ENCODE results near the gene CARD16. TPM values are rescaled to one million over a fixed set of nuclear protein-coding genes. Genes with fewer than 3 reads are reported as not detected.
A peak's percentile ranks its signal among the peaks of the same experiment; 100 is the strongest.

CARD16 gene
- total and polyA plus RNA-seq, 7 experiments from 2014 or later: 37.1 to 184 (median 69.4) TPM

- H3K27me3 ChIP-seq (ENCODE audit: control insufficient read depth in 2 of 2, insufficient read depth in 2 of 2, low read length in 2 of 2): no peaks in the 10 kb centered on the region
- no peaks in the 10 kb centered on the region for H3K27me3 Mint-ChIP-seq
- H3K36me3 ChIP-seq (ENCODE audit: control insufficient read depth in 2 of 3, insufficient read depth in 3 of 3, low read length in 3 of 3): peaks cover 4 to 25% (median 24%) of the 10 kb centered on the region in 3 experiments
- H3K27ac ChIP-seq (ENCODE audit: low read depth, low read length): no peak overlapping the region
- peak overlapping the region in 4 of 9 donors; percentile 13 to 49 (median 22) for H3K27ac Mint-ChIP-seq
- H3K9me3 Mint-ChIP-seq: peaks cover 0 to 3% (median 0%) of the 10 kb centered on the region in 11 donors
- H3K4me1 Mint-ChIP-seq: peaks cover 15 to 45% (median 26%) of the 10 kb centered on the region in 7 donors
- H3K36me3 Mint-ChIP-seq: peaks cover 17 to 51% (median 37%) of the 10 kb centered on the region in 5 donors
- ChIA-PET POLR2A (no interaction called here), CTCF (no interaction called here)
- H3K4me3 ChIP-seq (ENCODE audit: low read length): no peak overlapping the region
- H3K4me3 Mint-ChIP-seq: no peak overlapping the region
- H3K4me1 ChIP-seq (ENCODE audit: control insufficient read depth in 2 of 2, insufficient read depth in 2 of 2, low read length in 2 of 2): peaks cover 0 to under 1% of the 10 kb centered on the region in 2 donors
- ATAC-seq: no peak
- H3K9me3 ChIP-seq (ENCODE audit: control insufficient read depth in 2 of 3, low read length in 3 of 3): no peaks in the 10 kb centered on the region
- no peak for DNase-seq
- intact Hi-C loops (cut with micrococcal nuclease): no loop called here
Measured at GRCh38 chr11:105024394-105024793, 20.7 kb downstream of the CARD16 start.

GRCh38 chr11:105023003-105023402 is 22.1 kb downstream of the CARD16 start, which contains the start of gene CASP5:
Gene CASP5, minus strand, starts transcription at chr11:105023168. Its CDS starts 32 bp downstream, at chr11:105023136.
- ATAC-seq: peak; percentile 57
- Mint-ChIP-seq H3K9me3 (peaks cover 0 to 3% (median 0%) of the 10 kb centered on the region in 11 donors), H3K36me3 (peaks cover 9 to 40% (median 26%) of the 10 kb centered on the region in 5 donors), H3K4me3 (no peak within 1 kb of the TSS), H3K4me1 (peaks cover 8 to 34% (median 16%) of the 10 kb centered on the region in 7 donors), H3K27me3 (no peaks in the 10 kb centered on the region), H3K27ac (peak within 1 kb of the TSS in 6 of 9 donors; percentile 3 to 19 (median 13))
- Histone ChIP-seq H3K4me3 (ENCODE audit: low read length) (no peak within 1 kb of the TSS), H3K27ac (ENCODE audit: low read depth, low read length) (no peak within 1 kb of the TSS), H3K36me3 (ENCODE audit: control insufficient read depth in 2 of 3, insufficient read depth in 3 of 3, low read length in 3 of 3) (peaks cover 0 to 17% (median 16%) of the 10 kb centered on the region in 3 experiments), H3K27me3 (ENCODE audit: control insufficient read depth in 2 of 2, insufficient read depth in 2 of 2, low read length in 2 of 2) (no peaks in the 10 kb centered on the region), H3K4me1 (ENCODE audit: control insufficient read depth in 2 of 2, insufficient read depth in 2 of 2, low read length in 2 of 2) (no peaks in the 10 kb centered on the region), H3K9me3 (ENCODE audit: control insufficient read depth in 2 of 3, low read length in 3 of 3) (no peaks in the 10 kb centered on the region)
- CTCF ChIA-PET: no interaction called here
- POLR2A ChIA-PET: interaction anchor here (0.6 to 0.7 kb wide), 2 partner anchors 21 to 247 kb away, joined by 3 read pairs; no protein-coding TSS in a partner anchor
- intact Hi-C loops (cut with micrococcal nuclease): no loop called here
- DNase-seq: no peak

DNA sequence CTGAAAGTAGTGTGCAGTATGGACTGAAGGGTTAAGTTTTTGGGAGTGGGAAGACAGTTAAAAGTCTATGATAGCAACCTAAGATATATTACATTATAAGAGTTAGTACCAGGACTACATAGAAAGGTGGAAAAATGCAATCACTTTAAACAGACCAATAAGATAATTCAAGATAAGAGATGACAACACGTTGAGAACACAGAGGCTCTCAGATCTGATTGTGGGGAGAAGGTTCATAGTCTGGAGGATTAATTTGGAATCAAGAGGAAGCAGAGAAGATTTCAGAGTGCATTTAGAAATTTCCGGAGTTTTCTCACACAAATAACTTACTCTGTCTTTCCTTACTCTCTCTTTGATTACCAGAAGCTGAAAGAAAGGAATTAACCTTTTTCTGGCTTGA is 22.6 kb downstream of the CARD16 start:
- Histone ChIP-seq H3K4me1 (ENCODE audit: control insufficient read depth in 2 of 2, insufficient read depth in 2 of 2, low read length in 2 of 2) (no peaks in the 10 kb centered on the region), H3K9me3 (ENCODE audit: control insufficient read depth in 2 of 3, low read length in 3 of 3) (no peaks in the 10 kb centered on the region), H3K27me3 (ENCODE audit: control insufficient read depth in 2 of 2, insufficient read depth in 2 of 2, low read length in 2 of 2) (no peaks in the 10 kb centered on the region), H3K36me3 (ENCODE audit: control insufficient read depth in 2 of 3, insufficient read depth in 3 of 3, low read length in 3 of 3) (peaks cover 0 to 17% (median 16%) of the 10 kb centered on the region in 3 experiments), H3K4me3 (ENCODE audit: low read length) (no peak overlapping the region), H3K27ac (ENCODE audit: low read depth, low read length) (no peak overlapping the region)
- CTCF ChIA-PET: no interaction called here
- H3K4me1 Mint-ChIP-seq: peaks cover 3 to 29% (median 11%) of the 10 kb centered on the region in 7 donors
- intact Hi-C loops (cut with micrococcal nuclease): no loop called here
- ATAC-seq (no peak), DNase-seq (no peak)
- no peak overlapping the region for H3K4me3 Mint-ChIP-seq
- no peaks in the 10 kb centered on the region for H3K27me3 Mint-ChIP-seq
- peaks cover 0 to 3% (median 0%) of the 10 kb centered on the region in 11 donors for H3K9me3 Mint-ChIP-seq
- POLR2A ChIA-PET: interaction anchor here (0.7 kb wide), 1 partner anchor 247 kb away, joined by 3 read pairs; no protein-coding TSS in a partner anchor
- peak overlapping the region in 4 of 9 donors; percentile 5 to 19 (median 15) for H3K27ac Mint-ChIP-seq
- peaks cover 9 to 35% (median 21%) of the 10 kb centered on the region in 5 donors for H3K36me3 Mint-ChIP-seq

- H3K36me3 ChIP-seq (ENCODE audit: control insufficient read depth in 2 of 3, insufficient read depth in 3 of 3, low read length in 3 of 3): no peaks in the 10 kb centered on the region
- intact Hi-C loops (cut with micrococcal nuclease): no loop called here
- H3K4me1 ChIP-seq (ENCODE audit: control insufficient read depth in 2 of 2, insufficient read depth in 2 of 2, low read length in 2 of 2): no peaks in the 10 kb centered on the region
- ChIA-PET CTCF (no interaction called here), POLR2A (no interaction called here)
- H3K4me3 ChIP-seq (ENCODE audit: low read length): no peak overlapping the region
- Mint-ChIP-seq H3K4me3 (no peak overlapping the region), H3K9me3 (peaks cover 0 to 2% (median 0%) of the 10 kb centered on the region in 11 donors), H3K27me3 (no peaks in the 10 kb centered on the region), H3K36me3 (no peaks in the 10 kb centered on the region), H3K27ac (no peak overlapping the region), H3K4me1 (peaks cover 0 to 3% (median 0%) of the 10 kb centered on the region in 7 donors)
- ATAC-seq: no peak
- H3K27ac ChIP-seq (ENCODE audit: low read depth, low read length): no peak overlapping the region
- no peaks in the 10 kb centered on the region for H3K9me3 ChIP-seq (ENCODE audit: control insufficient read depth in 2 of 3, low read length in 3 of 3)
- DNase-seq: no peak
- H3K27me3 ChIP-seq (ENCODE audit: control insufficient read depth in 2 of 2, insufficient read depth in 2 of 2, low read length in 2 of 2): no peaks in the 10 kb centered on the region
Measured at GRCh38 chr11:105007463-105007862, 37.7 kb downstream of the CARD16 start.

DNA sequence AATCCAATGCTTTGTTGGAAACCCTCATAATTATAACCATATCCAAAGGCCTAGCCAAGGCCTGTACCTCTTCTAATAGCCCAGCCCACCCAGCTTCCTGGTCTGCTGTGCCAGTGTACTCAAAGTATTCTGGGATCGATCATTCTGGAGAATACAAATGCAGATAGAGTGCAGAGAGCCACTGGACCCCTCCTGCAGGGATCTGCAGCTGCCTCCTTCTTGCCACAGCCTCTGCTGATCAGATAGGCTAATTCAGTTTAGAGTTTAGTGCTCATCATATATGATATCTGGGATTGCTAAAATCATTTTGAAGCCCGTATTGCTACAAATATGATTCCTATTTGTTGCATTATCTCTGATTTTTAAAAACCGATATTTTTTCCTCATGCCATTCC is 39.7 kb downstream of the CARD16 start:
- Mint-ChIP-seq H3K27me3 (no peaks in the 10 kb centered on the region), H3K36me3 (no peaks in the 10 kb centered on the region), H3K9me3 (peaks cover 0 to 2% (median 0%) of the 10 kb centered on the region in 11 donors), H3K4me1 (peaks cover 4 to 7% (median 7%) of the 10 kb centered on the region in 7 donors), H3K4me3 (no peak overlapping the region), H3K27ac (no peak overlapping the region)
- no peaks in the 10 kb centered on the region for H3K27me3 ChIP-seq (ENCODE audit: control insufficient read depth in 2 of 2, insufficient read depth in 2 of 2, low read length in 2 of 2)
- H3K9me3 ChIP-seq (ENCODE audit: control insufficient read depth in 2 of 3, low read length in 3 of 3): no peaks in the 10 kb centered on the region
- no peak overlapping the region for H3K4me3 ChIP-seq (ENCODE audit: low read length)
- ChIA-PET POLR2A (no interaction called here), CTCF (no interaction called here)
- no peak overlapping the region for H3K27ac ChIP-seq (ENCODE audit: low read depth, low read length)
- no peaks in the 10 kb centered on the region for H3K36me3 ChIP-seq (ENCODE audit: control insufficient read depth in 2 of 3, insufficient read depth in 3 of 3, low read length in 3 of 3)
- ATAC-seq: no peak
- intact Hi-C loops (cut with micrococcal nuclease): no loop called here
- no peaks in the 10 kb centered on the region for H3K4me1 ChIP-seq (ENCODE audit: control insufficient read depth in 2 of 2, insufficient read depth in 2 of 2, low read length in 2 of 2)
- no peak for DNase-seq

DNA sequence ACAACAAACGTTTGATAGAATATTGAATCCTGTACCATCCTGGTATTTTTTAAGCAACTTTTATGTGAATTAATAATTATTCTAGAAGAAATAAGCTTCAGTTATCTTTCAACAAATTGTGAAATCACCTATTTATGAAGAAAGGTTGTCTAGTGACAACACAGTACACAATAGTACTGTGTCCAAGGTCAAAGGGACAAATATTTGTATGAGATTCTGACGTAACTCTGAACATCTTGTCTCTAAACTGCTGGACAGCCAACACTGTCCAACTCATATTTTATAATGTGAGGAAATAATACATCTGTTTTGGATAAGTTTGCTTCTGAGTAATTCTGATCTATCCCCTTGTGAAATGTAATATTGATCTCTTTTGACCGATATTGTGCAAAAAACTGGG is 41.1 kb downstream of the CARD16 start:
- no peak for ATAC-seq
- H3K4me1 ChIP-seq (ENCODE audit: control insufficient read depth in 2 of 2, insufficient read depth in 2 of 2, low read length in 2 of 2): no peaks in the 10 kb centered on the region

DNA sequence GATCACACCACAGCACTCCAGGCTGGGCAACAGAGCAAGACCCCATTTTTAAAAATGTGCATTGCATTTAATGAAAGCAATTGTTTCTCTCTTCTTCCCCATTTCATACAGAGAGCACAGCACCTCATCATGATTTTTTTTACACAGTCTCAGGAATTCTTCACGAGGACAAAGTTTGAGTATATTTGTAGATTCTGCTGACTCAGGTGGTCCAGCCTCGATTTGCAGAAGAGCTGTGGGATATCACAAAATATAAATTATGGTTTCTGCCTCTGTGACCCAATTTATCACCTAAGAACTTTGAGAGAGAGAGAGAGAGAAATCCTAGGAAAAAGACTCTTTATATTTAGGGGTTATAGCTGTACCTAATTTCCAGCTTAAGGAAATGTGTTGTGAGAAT is 42.0 kb downstream of the CARD16 start:
- Histone ChIP-seq H3K27ac (ENCODE audit: low read depth, low read length) (no peak overlapping the region), H3K36me3 (ENCODE audit: control insufficient read depth in 2 of 3, insufficient read depth in 3 of 3, low read length in 3 of 3) (no peaks in the 10 kb centered on the region), H3K9me3 (ENCODE audit: control insufficient read depth in 2 of 3, low read length in 3 of 3) (no peaks in the 10 kb centered on the region), H3K4me3 (ENCODE audit: low read length) (no peak overlapping the region), H3K4me1 (ENCODE audit: control insufficient read depth in 2 of 2, insufficient read depth in 2 of 2, low read length in 2 of 2) (no peaks in the 10 kb centered on the region), H3K27me3 (ENCODE audit: control insufficient read depth in 2 of 2, insufficient read depth in 2 of 2, low read length in 2 of 2) (no peaks in the 10 kb centered on the region)
- ChIA-PET CTCF (interaction anchor here (0.6 kb wide), 1 partner anchor 208 kb away, joined by 3 read pairs; no protein-coding TSS in a partner anchor), POLR2A (no interaction called here)
- no peak overlapping the region for H3K4me3 Mint-ChIP-seq
- intact Hi-C loops (cut with micrococcal nuclease): loop anchor here in 1 of 2 donors (5.0 kb wide), 1 partner anchor 56 kb away; no protein-coding TSS in a partner anchor
- peaks cover 0 to 2% (median 0%) of the 10 kb centered on the region in 11 donors for H3K9me3 Mint-ChIP-seq
- no peak for DNase-seq
- no peak overlapping the region for H3K27ac Mint-ChIP-seq
- ATAC-seq: no peak
- no peaks in the 10 kb centered on the region for H3K36me3 Mint-ChIP-seq
- H3K27me3 Mint-ChIP-seq: no peaks in the 10 kb centered on the region
- peaks cover 4 to 11% (median 7%) of the 10 kb centered on the region in 7 donors for H3K4me1 Mint-ChIP-seq

More for the DNA sequence above, 41.1 kb downstream of the CARD16 start:
- intact Hi-C loops (cut with micrococcal nuclease): loop anchor here in 1 of 2 donors (5.0 kb wide), 1 partner anchor 57 kb away; no protein-coding TSS in a partner anchor
- H3K4me3 ChIP-seq (ENCODE audit: low read length): no peak overlapping the region
- H3K9me3 ChIP-seq (ENCODE audit: control insufficient read depth in 2 of 3, low read length in 3 of 3): no peaks in the 10 kb centered on the region
- ChIA-PET CTCF (no interaction called here), POLR2A (no interaction called here)
- peaks cover 4 to 11% (median 7%) of the 10 kb centered on the region in 7 donors for H3K4me1 Mint-ChIP-seq
- H3K27me3 ChIP-seq (ENCODE audit: control insufficient read depth in 2 of 2, insufficient read depth in 2 of 2, low read length in 2 of 2): no peaks in the 10 kb centered on the region
- H3K27ac Mint-ChIP-seq: no peak overlapping the region
- no peaks in the 10 kb centered on the region for H3K36me3 ChIP-seq (ENCODE audit: control insufficient read depth in 2 of 3, insufficient read depth in 3 of 3, low read length in 3 of 3)
- H3K36me3 Mint-ChIP-seq: no peaks in the 10 kb centered on the region
- H3K9me3 Mint-ChIP-seq: peaks cover 0 to 2% (median 0%) of the 10 kb centered on the region in 11 donors
- H3K27me3 Mint-ChIP-seq: no peaks in the 10 kb centered on the region
- H3K27ac ChIP-seq (ENCODE audit: low read depth, low read length): no peak overlapping the region
- DNase-seq: no peak
- no peak overlapping the region for H3K4me3 Mint-ChIP-seq
